Peyer's patch (tissue), 4 donors: ENCODE data around the gene PRSS33.

Experiments used
- POLR2A ChIP-seq, 2 donors: fragments of 450-650 bp; IDR thresholded peaks; one replicate each; pipeline ENCODE4 v1.5.1; 2017; ENCODE audit warnings: antibody characterized with exemption in 2 of 2, mild to moderate bottlenecking in 2 of 2, moderate library complexity in 2 of 2
- TF ChIP-seq, protein P1 (sequence below), 6 experiments: fragments of 450-650 bp in 4 of 6; fragments of 200-600 bp in 2 of 6; sonication (generic) in 1 of 6; IDR thresholded peaks; one replicate each; pipeline ENCODE4 v1.5.1; 2017 to 2019; ENCODE audit warnings: antibody characterized with exemption in 6 of 6, mild to moderate bottlenecking in 3 of 6, moderate library complexity in 1 of 6

DNA sequence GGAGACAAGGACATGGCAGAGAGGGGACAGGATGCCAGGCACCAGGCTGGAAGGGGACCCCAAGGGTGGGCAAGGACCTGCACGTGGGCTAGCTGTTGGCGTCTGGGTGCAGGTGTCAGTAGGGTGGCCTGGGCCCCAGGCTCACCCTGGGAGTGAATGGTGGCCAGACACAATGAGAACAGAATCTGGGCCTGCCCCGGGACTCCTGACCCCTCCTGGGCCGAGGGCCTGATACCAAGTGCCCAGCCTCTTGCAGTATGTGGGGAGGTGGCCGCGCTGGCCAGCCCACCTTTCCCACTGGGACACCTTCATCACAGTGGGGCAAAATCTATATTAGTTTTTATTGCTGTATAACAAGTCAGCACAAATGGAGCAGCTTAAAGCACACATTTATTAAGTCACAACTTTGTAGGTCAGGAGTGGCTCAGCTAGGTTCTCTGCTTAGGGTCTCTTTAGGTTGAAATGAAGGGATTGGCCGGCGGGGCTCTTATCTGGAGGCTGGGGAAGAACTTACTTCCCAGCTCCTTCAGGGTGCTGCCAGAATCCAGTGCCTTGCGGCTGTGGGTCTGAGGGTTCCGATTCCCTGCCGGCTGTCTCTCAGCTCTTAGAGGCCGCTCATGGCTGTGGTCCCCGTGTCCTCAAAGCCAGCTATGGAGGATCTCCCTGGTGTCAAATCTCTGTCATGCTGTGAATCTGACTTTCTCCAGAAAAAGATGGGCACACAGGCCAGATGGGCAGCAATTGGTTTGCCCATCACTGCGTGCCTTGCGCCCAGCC lies 3.6 kb downstream of the PRSS33 start:
- TF ChIP-seq, protein P1, sequence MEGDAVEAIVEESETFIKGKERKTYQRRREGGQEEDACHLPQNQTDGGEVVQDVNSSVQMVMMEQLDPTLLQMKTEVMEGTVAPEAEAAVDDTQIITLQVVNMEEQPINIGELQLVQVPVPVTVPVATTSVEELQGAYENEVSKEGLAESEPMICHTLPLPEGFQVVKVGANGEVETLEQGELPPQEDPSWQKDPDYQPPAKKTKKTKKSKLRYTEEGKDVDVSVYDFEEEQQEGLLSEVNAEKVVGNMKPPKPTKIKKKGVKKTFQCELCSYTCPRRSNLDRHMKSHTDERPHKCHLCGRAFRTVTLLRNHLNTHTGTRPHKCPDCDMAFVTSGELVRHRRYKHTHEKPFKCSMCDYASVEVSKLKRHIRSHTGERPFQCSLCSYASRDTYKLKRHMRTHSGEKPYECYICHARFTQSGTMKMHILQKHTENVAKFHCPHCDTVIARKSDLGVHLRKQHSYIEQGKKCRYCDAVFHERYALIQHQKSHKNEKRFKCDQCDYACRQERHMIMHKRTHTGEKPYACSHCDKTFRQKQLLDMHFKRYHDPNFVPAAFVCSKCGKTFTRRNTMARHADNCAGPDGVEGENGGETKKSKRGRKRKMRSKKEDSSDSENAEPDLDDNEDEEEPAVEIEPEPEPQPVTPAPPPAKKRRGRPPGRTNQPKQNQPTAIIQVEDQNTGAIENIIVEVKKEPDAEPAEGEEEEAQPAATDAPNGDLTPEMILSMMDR (IDR thresholded peaks at IDR 0.05) = no peak
- no peak for TF ChIP-seq POLR2A (IDR thresholded peaks at IDR 0.05)
